Esophagus muscularis mucosa (tissue), 4 donors: ENCODE measurements around the gene SCARF2. TPM values are rescaled to one million over a fixed set of nuclear protein-coding genes. Genes with fewer than 3 reads are reported as not detected.

Experiments used
- DNase-seq: peaks from one replicate; pipeline ENCODE4 v3.0.0-alpha.2; 2017; ENCODE audit errors: extremely low spot score
- H3K27ac ChIP-seq, 4 donors: fragments of 200-600 bp; sonication (generic); replicated peaks in 1 of 4; 1 replicate in 3 of 4; 2 replicates in 1 of 4; pipeline ENCODE4 v1.5.1; 2016 to 2019; ENCODE audit warnings: mild to moderate bottlenecking in 1 of 4
- H3K27me3 ChIP-seq, 4 donors: fragments of 200-600 bp; sonication (generic); one replicate each; pipeline versions ENCODE4 v1.5.1 to v1.6.0; 2016 to 2019
- H3K36me3 ChIP-seq, 4 donors: fragments of 200-600 bp; sonication (generic); one replicate each; pipeline ENCODE4 v1.5.1; 2016 to 2019
- H3K4me1 ChIP-seq, 4 donors: fragments of 200-600 bp; sonication (generic); one replicate each; pipeline ENCODE4 v1.5.1; 2016 to 2019
- H3K4me3 ChIP-seq, 4 donors: fragments of 200-600 bp; sonication (generic); 1 replicate in 2 of 4; 2 replicates in 2 of 4; pipeline ENCODE4 v1.5.1; 2016 to 2019; ENCODE audit warnings: mild to moderate bottlenecking in 4 of 4, moderate library complexity in 1 of 4
- H3K9me3 ChIP-seq, 4 donors: fragments of 200-600 bp; sonication (generic); 1 replicate in 3 of 4; 2 replicates in 1 of 4; pipeline ENCODE4 v1.5.1; 2016 to 2019
- EP300 ChIP-seq: sonication (generic); formaldehyde crosslinking; IDR thresholded peaks from one replicate; pipeline ENCODE4 v1.6.1; 2017; ENCODE audit warnings: antibody characterized with exemption
- POLR2A ChIP-seq: fragments of 450-650 bp; IDR thresholded peaks from one replicate; pipeline ENCODE4 v1.6.1; 2017; ENCODE audit warnings: antibody characterized with exemption, moderate library complexity, mild to moderate bottlenecking, low read depth
- POLR2AphosphoS5 ChIP-seq, 2 donors: sonication (generic); formaldehyde crosslinking; IDR thresholded peaks; one replicate each; pipeline ENCODE4 v1.6.1; 2017; ENCODE audit warnings: antibody characterized with exemption in 2 of 2
- WGBS: methylation state at CpG from one replicate; pipeline ENCODE4 v1.1.5; 2018; 5-methylcytosine and 5-hydroxymethylcytosine counted together
- intact Hi-C: fragments of 100-400 bp; cut with DNase I; formaldehyde crosslinking; loops from one replicate; pipeline ENCODE4 v1.15.1; 2023
- total RNA-seq, 4 donors: library from RNA; depleted of rRNA; stranded (reverse); fragments of >200 nt; gene quantifications; one replicate each; pipeline versions ENCODE4 v1.1.0 to v1.2.1, GENCODE V29; 2016
- TF ChIP-seq, protein P1 (sequence below), 3 experiments: fragments of 200-600 bp in 2 of 3; fragments of 450-650 bp in 1 of 3; sonication (generic) in 2 of 3; IDR thresholded peaks; one replicate each; pipeline ENCODE4 v1.5.1; 2017 to 2019; ENCODE audit warnings: antibody characterized with exemption in 3 of 3, mild to moderate bottlenecking in 2 of 3, moderate library complexity in 1 of 3

Gene SCARF2
- total RNA-seq, 4 donors from 2014 or later, result 14.5 to 31.6 (median 22.2) TPM

DNA sequence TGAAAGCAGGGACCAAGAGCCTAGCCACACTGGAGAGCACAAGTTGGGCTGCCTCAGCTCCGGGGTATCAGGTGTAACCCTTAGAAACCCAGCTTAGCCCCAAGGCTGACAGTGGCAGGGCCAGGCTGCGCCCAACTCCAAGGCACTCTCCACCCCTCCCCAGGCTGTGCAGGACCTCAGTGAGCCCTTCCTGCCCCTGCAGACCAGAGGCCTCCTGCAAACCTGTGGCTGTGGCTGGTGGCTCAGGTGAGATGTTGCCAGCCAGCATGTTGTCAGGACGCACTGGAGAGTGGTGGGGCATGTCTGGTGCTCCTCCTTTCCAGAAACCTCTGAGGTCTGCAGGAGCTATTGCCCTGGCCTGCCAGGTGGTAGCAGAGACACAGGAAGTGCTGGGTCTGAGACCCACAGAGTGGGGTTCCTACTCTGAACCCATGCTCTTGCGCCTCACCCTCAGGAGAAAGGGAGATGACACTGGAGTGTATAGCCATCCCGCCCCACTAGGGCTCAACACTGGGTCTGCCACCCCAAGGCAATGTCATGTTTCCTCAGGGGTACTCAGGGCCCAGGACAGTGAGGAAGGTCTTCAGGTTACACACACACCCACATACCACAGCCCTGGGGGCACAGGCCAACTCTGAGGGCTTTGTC is 2.4 kb upstream of the SCARF2 start:
- no peak overlapping the region for H3K4me3 ChIP-seq
- H3K27me3 ChIP-seq, result peaks cover 0 to 15% (median 0%) of the 10 kb centered on the region in 4 donors
- peaks cover 14 to 40% (median 33%) of the 10 kb centered on the region in 4 donors for H3K36me3 ChIP-seq
- H3K4me1 ChIP-seq, result peaks cover 30 to 46% (median 41%) of the 10 kb centered on the region in 4 donors
- H3K27ac ChIP-seq, result peak overlapping the region in 1 of 4 donors; percentile 73
- DNase-seq, result no peak
- TF ChIP-seq, protein P1, sequence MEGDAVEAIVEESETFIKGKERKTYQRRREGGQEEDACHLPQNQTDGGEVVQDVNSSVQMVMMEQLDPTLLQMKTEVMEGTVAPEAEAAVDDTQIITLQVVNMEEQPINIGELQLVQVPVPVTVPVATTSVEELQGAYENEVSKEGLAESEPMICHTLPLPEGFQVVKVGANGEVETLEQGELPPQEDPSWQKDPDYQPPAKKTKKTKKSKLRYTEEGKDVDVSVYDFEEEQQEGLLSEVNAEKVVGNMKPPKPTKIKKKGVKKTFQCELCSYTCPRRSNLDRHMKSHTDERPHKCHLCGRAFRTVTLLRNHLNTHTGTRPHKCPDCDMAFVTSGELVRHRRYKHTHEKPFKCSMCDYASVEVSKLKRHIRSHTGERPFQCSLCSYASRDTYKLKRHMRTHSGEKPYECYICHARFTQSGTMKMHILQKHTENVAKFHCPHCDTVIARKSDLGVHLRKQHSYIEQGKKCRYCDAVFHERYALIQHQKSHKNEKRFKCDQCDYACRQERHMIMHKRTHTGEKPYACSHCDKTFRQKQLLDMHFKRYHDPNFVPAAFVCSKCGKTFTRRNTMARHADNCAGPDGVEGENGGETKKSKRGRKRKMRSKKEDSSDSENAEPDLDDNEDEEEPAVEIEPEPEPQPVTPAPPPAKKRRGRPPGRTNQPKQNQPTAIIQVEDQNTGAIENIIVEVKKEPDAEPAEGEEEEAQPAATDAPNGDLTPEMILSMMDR (IDR thresholded peaks at IDR 0.05), result no peak
- TF ChIP-seq EP300 (no peak), POLR2AphosphoS5 (IDR thresholded peaks at IDR 0.05) (no peak)
- no CpG with 5 or more reads among the region's 5 CpGs for WGBS
- no peaks in the 10 kb centered on the region for H3K9me3 ChIP-seq
- intact Hi-C loops, result loop anchor here (5.0 kb wide), 1 partner anchor 57 kb away; the partner anchor contains the start of gene KLHL22

DNA sequence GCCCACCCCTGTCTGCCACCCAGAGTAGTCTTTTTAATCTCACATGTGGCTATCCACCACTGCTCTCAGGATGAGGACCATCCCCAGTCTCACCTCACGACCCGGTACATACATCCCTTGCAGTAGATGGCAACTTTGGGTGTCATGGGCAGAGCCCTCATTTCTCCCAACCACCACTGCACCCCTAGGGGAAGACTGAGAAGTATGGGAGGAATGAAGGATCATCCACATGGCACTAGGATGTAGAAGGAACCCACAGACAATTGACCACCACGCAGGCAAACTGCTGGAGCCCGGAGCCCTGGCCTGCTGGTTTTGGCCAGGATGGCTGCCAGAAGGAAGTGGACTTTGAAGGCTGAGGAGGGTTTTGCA is 1.9 kb upstream of the SCARF2 start:
- H3K4me1 ChIP-seq, result peaks cover 31 to 49% (median 42%) of the 10 kb centered on the region in 4 donors
- no peak for TF ChIP-seq POLR2AphosphoS5 (IDR thresholded peaks at IDR 0.05)
- TF ChIP-seq, protein P1 (IDR thresholded peaks at IDR 0.05), result no peak
- no peak for TF ChIP-seq POLR2A
- TF ChIP-seq EP300, result no peak
- intact Hi-C loops, result loop anchor here (5.0 kb wide), 1 partner anchor 58 kb away; the partner anchor contains the start of gene KLHL22
- no peak overlapping the region for H3K4me3 ChIP-seq
- H3K9me3 ChIP-seq, result no peaks in the 10 kb centered on the region
- H3K27me3 ChIP-seq, result peaks cover 0 to 15% (median 0%) of the 10 kb centered on the region in 4 donors
- peak overlapping the region in 1 of 4 donors; percentile 73 for H3K27ac ChIP-seq
- peaks cover 9 to 35% (median 29%) of the 10 kb centered on the region in 4 donors for H3K36me3 ChIP-seq
- no peak for DNase-seq
- WGBS, result 80% methylated on average over 2 of the region's 4 CpGs

DNA sequence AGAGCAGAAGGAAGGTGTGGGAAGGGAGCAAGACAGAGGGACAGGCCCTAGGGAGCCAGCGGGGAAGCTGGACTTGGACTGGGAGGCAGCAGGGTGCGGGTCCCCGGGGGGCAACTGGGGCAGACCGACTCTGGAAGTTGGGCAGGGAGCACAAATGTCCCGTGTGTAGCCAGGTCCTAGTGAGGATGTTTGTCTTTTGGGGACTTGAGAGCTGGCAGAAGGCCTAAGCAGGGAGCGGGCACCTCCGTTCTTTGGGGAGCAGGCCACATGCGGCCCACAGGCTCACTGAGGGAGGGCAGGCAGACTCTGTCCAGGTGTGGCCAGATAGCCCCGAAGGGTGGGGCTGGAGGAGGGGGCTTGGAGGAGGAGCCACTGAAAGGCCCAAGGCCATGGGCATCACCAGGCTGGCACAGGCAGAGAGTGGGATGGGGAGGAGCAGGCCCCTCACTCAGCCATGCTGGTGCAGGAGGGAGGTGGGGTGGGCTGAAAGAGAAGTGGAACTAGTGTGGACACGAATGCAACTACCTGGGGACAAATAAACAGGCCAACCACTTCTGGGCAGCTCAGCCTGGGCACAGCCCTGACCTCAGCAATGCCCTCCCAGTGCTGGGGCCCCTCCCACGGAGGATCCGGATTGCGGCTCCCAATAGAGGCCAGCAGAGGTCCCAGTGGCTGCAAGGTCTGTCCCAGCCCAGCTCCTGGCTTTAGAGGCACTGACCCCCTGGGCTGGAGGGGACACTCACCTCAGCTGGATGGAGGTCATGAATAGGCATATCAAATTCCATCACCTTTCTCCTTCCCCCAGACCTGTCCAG is 1.3 kb upstream of the SCARF2 start:
- 73% methylated on average over 10 of the region's 13 CpGs for WGBS
- intact Hi-C loops, result loop anchor here (5.0 kb wide), 1 partner anchor 58 kb away; the partner anchor contains the start of gene KLHL22
- peaks cover 31 to 54% (median 42%) of the 10 kb centered on the region in 4 donors for H3K4me1 ChIP-seq
- TF ChIP-seq POLR2A (no peak), POLR2AphosphoS5 (IDR thresholded peaks at IDR 0.05) (no peak)
- TF ChIP-seq, protein P1 (IDR thresholded peaks at IDR 0.05), result peak in 1 of 3 experiments; percentile 27
- peaks cover 2 to 29% (median 22%) of the 10 kb centered on the region in 4 donors for H3K36me3 ChIP-seq
- H3K27ac ChIP-seq, result peak overlapping the region; percentile 73 to 89 (median 80)
- H3K9me3 ChIP-seq, result no peaks in the 10 kb centered on the region
- no peak for DNase-seq
- H3K27me3 ChIP-seq, result peaks cover 0 to 15% (median 0%) of the 10 kb centered on the region in 4 donors
- peak overlapping the region; percentile 68 to 82 (median 72) for H3K4me3 ChIP-seq

DNA sequence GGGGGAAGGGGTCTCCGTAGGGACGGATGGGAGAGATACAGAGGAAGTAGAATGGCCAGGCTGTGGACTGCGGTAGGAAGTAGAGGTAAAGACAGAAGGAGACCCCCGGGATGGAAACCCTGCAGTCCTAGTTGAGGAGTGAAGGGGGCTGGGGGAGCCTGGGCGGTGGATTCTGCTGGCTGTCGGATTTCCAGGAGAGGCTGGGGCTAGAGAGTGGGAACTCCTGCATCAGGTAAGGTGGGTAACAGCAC is 727 bp upstream of the SCARF2 start:
- TF ChIP-seq, protein P1 (IDR thresholded peaks at IDR 0.05), result no peak
- TF ChIP-seq POLR2A, result no peak
- TF ChIP-seq EP300, result no peak
- no peak for TF ChIP-seq POLR2AphosphoS5 (IDR thresholded peaks at IDR 0.05)
- peaks cover 31 to 54% (median 42%) of the 10 kb centered on the region in 4 donors for H3K4me1 ChIP-seq
- peaks cover 0 to 24% (median 17%) of the 10 kb centered on the region in 4 donors for H3K36me3 ChIP-seq
- H3K27ac ChIP-seq, result peak overlapping the region; percentile 73 to 89 (median 80)
- DNase-seq, result no peak
- H3K9me3 ChIP-seq, result no peaks in the 10 kb centered on the region
- 27% methylated on average over 6 of the region's 6 CpGs for WGBS
- H3K27me3 ChIP-seq, result peaks cover 0 to 15% (median 0%) of the 10 kb centered on the region in 4 donors
- peak overlapping the region; percentile 68 to 82 (median 72) for H3K4me3 ChIP-seq
- intact Hi-C loops, result loop anchor here (5.0 kb wide), 1 partner anchor 59 kb away; the partner anchor contains the start of gene KLHL22
